Mucosa of gallbladder (tissue), 1 donor: Measurements from ENCODE around the gene CISTR. TPM values are rescaled to one million over a fixed set of nuclear protein-coding genes. Genes with fewer than 3 reads are reported as not detected.
"Not testable (repeated sequence)": the region's sequence is repeated elsewhere in the genome, so short reads cannot be mapped to it uniquely, and the experiment has no call there.

ENCODE experiments used
- DNase-seq: peaks from one replicate; pipeline ENCODE4 v3.0.0-alpha.2; 2020; ENCODE audit warnings: low spot score
- total RNA-seq: library from RNA; stranded (reverse); gene quantifications from one replicate; pipeline ENCODE4 v1.2.1, GENCODE V29; 2021
- donor health status: DM: no; HTN: no; CAD: no.

CISTR gene
- total RNA-seq, 1 donor from 2014 or later: not detected

- not testable (repeated sequence) for DNase-seq
These were observed 11.0 kb upstream of the CISTR start for GRCh38 chr12:53762793-53763192.

GRCh38 chr12:53761306-53761705 is 9.5 kb upstream of the CISTR start:
- no peak for DNase-seq

GRCh38 chr12:53759261-53759660 is 7.5 kb upstream of the CISTR start:
- no peak for DNase-seq

GRCh38 chr12:53758730-53759103 is 6.9 kb upstream of the CISTR start:
- DNase-seq: no peak

GRCh38 chr12:53758081-53758729 is 6.4 kb upstream of the CISTR start:
- no peak for DNase-seq

GRCh38 chr12:53757101-53757770 is 5.5 kb upstream of the CISTR start:
- DNase-seq: peak; percentile 94

- DNase-seq: no peak
These were observed 4.7 kb upstream of the CISTR start for GRCh38 chr12:53756300-53757100.

- no peak for DNase-seq
These were observed 4.1 kb upstream of the CISTR start for GRCh38 chr12:53755893-53756292.

GRCh38 chr12:53755451-53755891 is 3.7 kb upstream of the CISTR start:
- no peak for DNase-seq

GRCh38 chr12:53754633-53755264 is 3.0 kb upstream of the CISTR start:
- DNase-seq: peak; percentile 50

GRCh38 chr12:53754188-53754585 is 2.4 kb upstream of the CISTR start:
- DNase-seq: no peak

- no peak for DNase-seq
These were observed 842 bp upstream of the CISTR start for GRCh38 chr12:53752621-53753020.

GRCh38 chr12:53752192-53752601 is 418 bp upstream of the CISTR start:
- DNase-seq: no peak

- peak; percentile 50 for DNase-seq
These were observed 905 bp downstream of the CISTR start for GRCh38 chr12:53750812-53751335.

GRCh38 chr12:53749986-53750811 is 1.6 kb downstream of the CISTR start:
- DNase-seq: no peak

GRCh38 chr12:53748072-53748840 is 3.5 kb downstream of the CISTR start:
- no peak for DNase-seq

GRCh38 chr12:53747095-53747494 is 4.7 kb downstream of the CISTR start:
- no peak for DNase-seq

GRCh38 chr12:53746592-53747092 is 5.1 kb downstream of the CISTR start:
- peak; percentile 95 for DNase-seq

GRCh38 chr12:53744751-53745150 is 7.0 kb downstream of the CISTR start:
- no peak for DNase-seq

- DNase-seq: no peak
These were observed 7.7 kb downstream of the CISTR start for GRCh38 chr12:53744130-53744441.
